B cell (primary cell): ENCODE data around the gene SMAD2. TPM values are rescaled to one million over a fixed set of nuclear protein-coding genes. Genes with fewer than 3 reads are reported as not detected.

ENCODE experiments used
- ATAC-seq: fragments of 200-7000 bp; cut with Tn5 transposase; one replicate; pipeline ENCODE4 v1.10.0; 2021; ENCODE audit warnings: low read depth, mild to moderate bottlenecking, moderate number of reproducible peaks, moderate library complexity
- CTCF ChIA-PET: fragments of 350-600 bp; sonication (Branson Sonifier 250); formaldehyde crosslinking; loops from one replicate; lab custom pipeline; 2021; ENCODE audit warnings: antibody characterized with exemption, inconsistent platforms; lab: Charles Lee
- POLR2A ChIA-PET: fragments of 350-600 bp; sonication (Branson Sonifier 250); formaldehyde crosslinking; loops from one replicate; lab custom pipeline; 2021; ENCODE audit warnings: antibody characterized with exemption; lab: Charles Lee
- DNase-seq: peaks from one replicate; pipeline ENCODE4 v3.0.0; 2013
- H2AFZ ChIP-seq: 2 replicates; pipeline ENCODE4 v1.6.1; 2012; ENCODE audit warnings: mild to moderate bottlenecking, low read depth, low read length; ENCODE audit not compliant: insufficient read depth, poor library complexity, severe bottlenecking
- H3K27ac ChIP-seq, 2 donors: 1 replicate in 1 of 2; 2 replicates in 1 of 2; pipeline ENCODE4 v1.5.1; 2012 to 2013; ENCODE audit warnings: low read length in 2 of 2, mild to moderate bottlenecking in 2 of 2, moderate library complexity in 1 of 2
- H3K27me3 ChIP-seq, 4 experiments: fragments of 200-600 bp in 1 of 4; sonication (generic) in 1 of 4; replicated peaks in 1 of 4; 1 replicate in 2 of 4; 2 replicates in 2 of 4; pipeline versions ENCODE4 v1.6.1 to v1.7.0; 2013 to 2016; ENCODE audit warnings: low read length in 3 of 4, mild to moderate bottlenecking in 2 of 4, mixed read lengths in 1 of 4, moderate library complexity in 1 of 4; ENCODE audit not compliant: insufficient read depth in 4 of 4, control insufficient read depth in 3 of 4; ENCODE audit errors: control extremely low read depth in 1 of 4
- H3K36me3 ChIP-seq, 2 experiments: replicated peaks in 1 of 2; 1 replicate in 1 of 2; 2 replicates in 1 of 2; pipeline versions ENCODE4 v1.6.1 to v1.7.1; 2013; ENCODE audit warnings: low read length in 1 of 2; ENCODE audit not compliant: insufficient read depth in 2 of 2, control insufficient read depth in 1 of 2; ENCODE audit errors: control extremely low read depth in 1 of 2, extremely low read depth in 1 of 2
- H3K4me1 ChIP-seq, 2 donors: fragments of 200-600 bp in 1 of 2; sonication (generic) in 1 of 2; 1 replicate in 1 of 2; 2 replicates in 1 of 2; pipeline versions ENCODE4 v1.5.1 to v1.6.1; 2013 to 2017; ENCODE audit warnings: low read length in 2 of 2; ENCODE audit not compliant: control insufficient read depth in 2 of 2, insufficient read depth in 2 of 2
- H3K4me2 ChIP-seq: replicated peaks from 2 replicates; pipeline ENCODE3; 2012; ENCODE audit warnings: mild to moderate bottlenecking, low read depth, low read length; ENCODE audit not compliant: poor library complexity, severe bottlenecking
- H3K4me3 ChIP-seq, 5 experiments: fragments of 200-600 bp in 1 of 5; sonication (generic) in 1 of 5; 1 replicate in 3 of 5; 2 replicates in 2 of 5; pipeline versions ENCODE4 v1.5.1 to v1.7.0; 2011 to 2016; ENCODE audit warnings: low read length in 4 of 5, mild to moderate bottlenecking in 4 of 5, low read depth in 2 of 5, control low read depth in 1 of 5, moderate library complexity in 1 of 5; ENCODE audit not compliant: insufficient read depth in 1 of 5; ENCODE audit errors: control extremely low read depth in 1 of 5, extremely low read depth in 1 of 5
- H3K79me2 ChIP-seq: fragments of 200-600 bp; sonication (generic); one replicate; pipeline ENCODE4 v1.6.0; 2016; ENCODE audit warnings: low read length; ENCODE audit not compliant: control insufficient read depth, insufficient read depth
- H3K9ac ChIP-seq: fragments of 200-600 bp; sonication (generic); 2 replicates; pipeline ENCODE4 v1.6.1; 2017; ENCODE audit warnings: mild to moderate bottlenecking, low read length, moderate library complexity
- H3K9me3 ChIP-seq, 3 donors: one replicate each; pipeline versions ENCODE4 v1.6.1 to v1.7.1; 2013; ENCODE audit warnings: low read length in 2 of 3; ENCODE audit not compliant: control insufficient read depth in 2 of 3, insufficient read depth in 1 of 3; ENCODE audit errors: control extremely low read depth in 1 of 3
- H4K20me1 ChIP-seq: 2 replicates; pipeline ENCODE4 v1.6.0; 2012; ENCODE audit warnings: mild to moderate bottlenecking, low read length; ENCODE audit not compliant: insufficient read depth, control insufficient read depth, poor library complexity, severe bottlenecking
- H3K27ac Mint-ChIP-seq: one replicate; pipeline ENCODE4 v1.8.0; 2021; ENCODE audit warnings: mixed read lengths
- H3K27me3 Mint-ChIP-seq: one replicate; pipeline ENCODE4 v1.8.0; 2021; ENCODE audit warnings: mixed read lengths
- H3K4me1 Mint-ChIP-seq: one replicate; pipeline ENCODE4 v1.8.0; 2021; ENCODE audit warnings: mixed read lengths
- H3K4me3 Mint-ChIP-seq: one replicate; pipeline ENCODE4 v1.8.0; 2021; ENCODE audit warnings: mixed read lengths
- H3K9me3 Mint-ChIP-seq: one replicate; pipeline ENCODE4 v1.8.0; 2022; ENCODE audit warnings: mixed read lengths; ENCODE audit not compliant: insufficient read depth
- EZH2 ChIP-seq: IDR thresholded peaks from 2 replicates; pipeline ENCODE4 v1.6.1; 2012; ENCODE audit warnings: borderline replicate concordance, low read depth, mild to moderate bottlenecking, moderate library complexity, low read length; ENCODE audit not compliant: insufficient read depth, poor library complexity, severe bottlenecking
- WGBS: methylation state at CpG from one replicate; pipeline ENCODE4 v1.1.5; 2013; ENCODE audit warnings: missing lambda C conversion rate; ENCODE audit not compliant: insufficient coverage; 5-methylcytosine and 5-hydroxymethylcytosine counted together
- intact Hi-C: fragments of 100-400 bp; cut with micrococcal nuclease; formaldehyde crosslinking; loops from one replicate; pipeline ENCODE4 v1.10.0; 2022
- polyA plus RNA-seq: library from polyadenylated mRNA; depleted of rRNA; stranded (reverse); fragments of >200 nt; gene quantifications from 2 replicates; pipeline ENCODE4 v1.2.3, GENCODE V29; 2012
- total RNA-seq, 2 donors: library from RNA; stranded (reverse); fragments of 120-200 nt in 1 of 2; gene quantifications; 1 replicate in 1 of 2; 2 replicates in 1 of 2; pipeline versions ENCODE4 v1.2.3 to v1.2.4, GENCODE V29; 2013 to 2022
- TF ChIP-seq, protein P1 (sequence below): fragments of 200-600 bp; IDR thresholded peaks from one replicate; pipeline ENCODE4 v1.8.0; 2022; ENCODE audit warnings: antibody characterized with exemption, mild to moderate bottlenecking

SMAD2 gene
- total and polyA plus RNA-seq, 2 donors (not counting 1 experiment from before 2014, with no cell fraction given) = 23.4 to 139 TPM

DNA sequence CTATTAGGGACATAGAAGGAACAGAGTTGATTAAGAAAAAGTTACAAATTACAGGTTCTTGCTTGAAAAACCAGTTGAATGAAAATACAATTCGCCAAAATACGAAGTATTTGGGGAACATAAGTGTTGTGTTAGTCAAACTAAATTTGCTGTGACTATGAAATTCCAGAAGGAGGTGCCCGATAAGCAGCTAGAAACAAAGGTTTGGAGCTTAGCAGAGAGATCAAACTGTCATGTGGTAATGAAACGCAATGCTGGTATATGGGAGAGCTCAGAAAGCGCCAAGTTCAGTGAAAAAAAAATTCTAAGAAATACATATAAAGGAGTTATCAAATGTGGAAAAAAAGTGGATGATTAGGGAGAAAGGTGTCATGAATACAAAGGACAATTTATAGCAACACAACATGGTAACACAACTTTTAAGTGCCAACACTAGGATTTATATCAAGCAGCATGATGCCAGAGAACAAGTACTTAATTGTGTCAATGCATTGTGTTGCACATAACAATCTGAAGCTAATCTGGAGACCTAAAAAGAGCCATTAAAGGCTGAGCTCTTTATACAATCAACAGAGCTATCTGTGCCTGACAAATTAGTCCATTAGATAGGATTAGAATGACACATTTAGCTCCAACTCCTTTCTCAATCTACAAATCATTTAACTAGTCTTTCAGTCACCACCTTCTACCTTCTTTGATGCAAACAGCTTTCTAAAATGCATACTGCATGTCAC is 31.2 kb downstream of the SMAD2 start:
- no peak overlapping the region for H3K4me2 ChIP-seq
- no peak overlapping the region for H3K27ac ChIP-seq
- Mint-ChIP-seq H3K9me3 (peaks cover 17% of the 10 kb centered on the region), H3K4me1 (peaks cover 33% of the 10 kb centered on the region), H3K27me3 (peaks cover 48% of the 10 kb centered on the region), H3K4me3 (no peak overlapping the region), H3K27ac (no peak overlapping the region)
- no peak overlapping the region for H3K4me3 ChIP-seq
- H3K9me3 ChIP-seq = peaks cover 10 to 26% (median 11%) of the 10 kb centered on the region in 3 donors
- H3K4me1 ChIP-seq = peaks cover 14 to 20% of the 10 kb centered on the region in 2 donors
- TF ChIP-seq EZH2 = no peak
- TF ChIP-seq, protein P1, sequence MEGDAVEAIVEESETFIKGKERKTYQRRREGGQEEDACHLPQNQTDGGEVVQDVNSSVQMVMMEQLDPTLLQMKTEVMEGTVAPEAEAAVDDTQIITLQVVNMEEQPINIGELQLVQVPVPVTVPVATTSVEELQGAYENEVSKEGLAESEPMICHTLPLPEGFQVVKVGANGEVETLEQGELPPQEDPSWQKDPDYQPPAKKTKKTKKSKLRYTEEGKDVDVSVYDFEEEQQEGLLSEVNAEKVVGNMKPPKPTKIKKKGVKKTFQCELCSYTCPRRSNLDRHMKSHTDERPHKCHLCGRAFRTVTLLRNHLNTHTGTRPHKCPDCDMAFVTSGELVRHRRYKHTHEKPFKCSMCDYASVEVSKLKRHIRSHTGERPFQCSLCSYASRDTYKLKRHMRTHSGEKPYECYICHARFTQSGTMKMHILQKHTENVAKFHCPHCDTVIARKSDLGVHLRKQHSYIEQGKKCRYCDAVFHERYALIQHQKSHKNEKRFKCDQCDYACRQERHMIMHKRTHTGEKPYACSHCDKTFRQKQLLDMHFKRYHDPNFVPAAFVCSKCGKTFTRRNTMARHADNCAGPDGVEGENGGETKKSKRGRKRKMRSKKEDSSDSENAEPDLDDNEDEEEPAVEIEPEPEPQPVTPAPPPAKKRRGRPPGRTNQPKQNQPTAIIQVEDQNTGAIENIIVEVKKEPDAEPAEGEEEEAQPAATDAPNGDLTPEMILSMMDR = no peak
- H3K9ac ChIP-seq = no peak overlapping the region
- intact Hi-C loops = no loop called here
- H3K27me3 ChIP-seq = peaks cover 0 to 33% (median 16%) of the 10 kb centered on the region in 4 experiments
- 96% methylated on average over 3 of the region's 5 CpGs for WGBS
- H3K79me2 ChIP-seq = peaks cover 80% of the 10 kb centered on the region
- ChIA-PET CTCF (interaction anchor here (0.6 kb wide), 1 partner anchor 14 kb away, joined by 3 read pairs; no protein-coding TSS in a partner anchor), POLR2A (no interaction called here)
- no peak for ATAC-seq
- peaks cover 7 to 25% of the 10 kb centered on the region in 2 experiments for H3K36me3 ChIP-seq
- no peak overlapping the region for H2AFZ ChIP-seq
- peaks cover 99% of the 10 kb centered on the region for H4K20me1 ChIP-seq
- DNase-seq = no peak

DNA sequence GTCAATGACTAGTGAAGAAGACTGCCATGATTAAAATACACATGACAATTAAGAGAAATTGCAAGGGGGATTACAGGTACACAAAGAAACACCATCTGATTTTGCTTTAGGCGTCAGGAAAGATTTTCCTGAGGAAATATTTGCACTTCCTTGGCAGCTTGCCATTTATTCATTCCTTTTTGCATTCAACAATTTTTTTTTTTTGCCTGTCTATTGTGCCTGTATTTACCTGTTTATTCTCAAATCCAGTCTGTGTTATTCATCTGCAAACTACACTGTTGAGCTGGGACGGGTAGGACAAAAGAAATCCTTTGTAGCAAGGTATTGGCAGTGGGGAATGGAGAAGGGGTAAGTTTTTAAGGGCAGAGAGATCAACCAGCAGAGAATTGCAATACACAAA is 31.8 kb downstream of the SMAD2 start:
- Mint-ChIP-seq H3K9me3 (peaks cover 14% of the 10 kb centered on the region), H3K27me3 (peaks cover 45% of the 10 kb centered on the region), H3K27ac (no peak overlapping the region), H3K4me3 (no peak overlapping the region), H3K4me1 (peaks cover 35% of the 10 kb centered on the region)
- Histone ChIP-seq H4K20me1 (peaks cover 99% of the 10 kb centered on the region), H3K27ac (no peak overlapping the region), H3K27me3 (peaks cover 0 to 33% (median 12%) of the 10 kb centered on the region in 4 experiments), H3K9ac (no peak overlapping the region), H3K36me3 (peaks cover 6 to 27% of the 10 kb centered on the region in 2 experiments), H3K79me2 (peaks cover 80% of the 10 kb centered on the region), H3K4me3 (no peak overlapping the region), H3K4me2 (no peak overlapping the region), H3K9me3 (peaks cover 6 to 21% (median 10%) of the 10 kb centered on the region in 3 donors), H3K4me1 (peaks cover 14 to 20% of the 10 kb centered on the region in 2 donors), H2AFZ (no peak overlapping the region)
- POLR2A ChIA-PET = no interaction called here
- ATAC-seq (no peak), DNase-seq (no peak)
- CTCF ChIA-PET = no interaction called here
- no peak for TF ChIP-seq EZH2
- TF ChIP-seq, protein P1 = no peak
- intact Hi-C loops = no loop called here
- WGBS = 80% methylated on average over 1 of the region's 2 CpGs
